ENCODE measurements around the gene PALMD. TPM values are rescaled to one million over a fixed set of nuclear protein-coding genes. Genes with fewer than 3 reads are reported as not detected.

The PALMD gene
- polyA plus RNA-seq, 1 of the 3 experiments (the other 2 are of a cell fraction): 1.8 TPM

DNA sequence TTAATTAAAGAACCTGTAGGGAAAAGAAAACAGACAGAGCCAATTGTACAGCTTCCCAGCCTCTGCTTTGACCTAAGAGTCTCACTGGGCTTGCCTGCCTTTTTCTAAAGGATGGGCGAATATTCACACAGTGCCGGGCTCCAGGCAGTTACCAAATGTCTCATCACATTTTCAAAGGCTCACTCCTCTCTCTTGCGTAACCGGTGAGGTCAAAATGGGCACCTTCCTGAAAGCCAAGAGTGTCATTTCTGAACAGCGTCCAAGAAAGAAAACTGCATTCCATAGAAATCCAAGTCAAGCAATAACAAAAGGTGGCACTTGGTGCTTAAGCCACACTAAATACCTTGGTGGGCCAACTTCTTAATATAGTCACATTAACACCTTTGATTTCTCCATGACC lies 710 bp upstream of the PALMD start (continued):
- TF ChIP-seq, protein P1, sequence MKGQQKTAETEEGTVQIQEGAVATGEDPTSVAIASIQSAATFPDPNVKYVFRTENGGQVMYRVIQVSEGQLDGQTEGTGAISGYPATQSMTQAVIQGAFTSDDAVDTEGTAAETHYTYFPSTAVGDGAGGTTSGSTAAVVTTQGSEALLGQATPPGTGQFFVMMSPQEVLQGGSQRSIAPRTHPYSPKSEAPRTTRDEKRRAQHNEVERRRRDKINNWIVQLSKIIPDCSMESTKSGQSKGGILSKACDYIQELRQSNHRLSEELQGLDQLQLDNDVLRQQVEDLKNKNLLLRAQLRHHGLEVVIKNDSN (IDR thresholded peaks at IDR 0.05; ENCODE audit: borderline replicate concordance, low read depth): no peak
- TF ChIP-seq SMC3 (IDR thresholded peaks at IDR 0.05; ENCODE audit: low read depth, low read length): no peak
- TF ChIP-seq, protein P2, sequence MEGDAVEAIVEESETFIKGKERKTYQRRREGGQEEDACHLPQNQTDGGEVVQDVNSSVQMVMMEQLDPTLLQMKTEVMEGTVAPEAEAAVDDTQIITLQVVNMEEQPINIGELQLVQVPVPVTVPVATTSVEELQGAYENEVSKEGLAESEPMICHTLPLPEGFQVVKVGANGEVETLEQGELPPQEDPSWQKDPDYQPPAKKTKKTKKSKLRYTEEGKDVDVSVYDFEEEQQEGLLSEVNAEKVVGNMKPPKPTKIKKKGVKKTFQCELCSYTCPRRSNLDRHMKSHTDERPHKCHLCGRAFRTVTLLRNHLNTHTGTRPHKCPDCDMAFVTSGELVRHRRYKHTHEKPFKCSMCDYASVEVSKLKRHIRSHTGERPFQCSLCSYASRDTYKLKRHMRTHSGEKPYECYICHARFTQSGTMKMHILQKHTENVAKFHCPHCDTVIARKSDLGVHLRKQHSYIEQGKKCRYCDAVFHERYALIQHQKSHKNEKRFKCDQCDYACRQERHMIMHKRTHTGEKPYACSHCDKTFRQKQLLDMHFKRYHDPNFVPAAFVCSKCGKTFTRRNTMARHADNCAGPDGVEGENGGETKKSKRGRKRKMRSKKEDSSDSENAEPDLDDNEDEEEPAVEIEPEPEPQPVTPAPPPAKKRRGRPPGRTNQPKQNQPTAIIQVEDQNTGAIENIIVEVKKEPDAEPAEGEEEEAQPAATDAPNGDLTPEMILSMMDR (IDR thresholded peaks at IDR 0.05): no peak
- TF ChIP-seq MXI1 (IDR thresholded peaks at IDR 0.05; ENCODE audit: low read depth, low read length): no peak
- TF ChIP-seq EP300 (IDR thresholded peaks at IDR 0.05; ENCODE audit: borderline replicate concordance in 1 of 2, low read depth in 1 of 2, low read length in 1 of 2): no peak
- no peak for TF ChIP-seq TCF12 (IDR thresholded peaks at IDR 0.05)
- TF ChIP-seq ELF1 (IDR thresholded peaks at IDR 0.05): no peak

DNA sequence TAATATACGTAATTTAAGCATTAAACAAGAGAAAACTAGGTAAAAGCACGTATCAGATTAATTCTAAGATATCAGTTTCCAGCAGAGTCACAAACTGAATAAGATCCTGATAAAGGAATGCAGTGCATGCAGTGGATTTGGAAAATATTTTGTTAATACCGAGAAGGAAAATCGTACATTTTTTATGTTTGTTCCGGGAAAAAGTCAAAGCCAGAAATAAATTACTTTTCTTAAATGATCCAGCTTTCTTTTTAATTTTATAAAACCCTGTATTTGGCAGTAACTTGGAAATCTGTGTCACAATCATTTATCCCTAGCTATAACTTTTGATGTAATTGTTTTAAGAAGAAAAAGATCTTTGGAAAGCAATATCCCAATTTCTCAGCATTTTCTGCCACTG lies 955 bp downstream of the PALMD start:
- H2AFZ ChIP-seq (ENCODE audit: low read depth): peak overlapping the region; percentile 85
- H3K4me2 ChIP-seq: peak overlapping the region; percentile 78
- TF ChIP-seq YY1 (IDR thresholded peaks at IDR 0.05; ENCODE audit: low read depth) (no peak), ELF1 (IDR thresholded peaks at IDR 0.05) (no peak), MXI1 (IDR thresholded peaks at IDR 0.05; ENCODE audit: low read depth, low read length) (no peak), RAD21 (IDR thresholded peaks at IDR 0.05; ENCODE audit: low read length) (no peak), TCF12 (IDR thresholded peaks at IDR 0.05) (0 out of 2 replicates have a peak, but pooled peaks have one; percentile 10), GABPA (IDR thresholded peaks at IDR 0.05; ENCODE audit: low read depth) (no peak), POLR2AphosphoS5 (IDR thresholded peaks at IDR 0.05; ENCODE audit: low read depth, low read length) (no peak), SIN3A (IDR thresholded peaks at IDR 0.05; ENCODE audit: borderline replicate concordance, low read depth, low read length) (no peak), FOXM1 (IDR thresholded peaks at IDR 0.05; ENCODE audit: low read depth) (no peak), TAF1 (IDR thresholded peaks at IDR 0.05; ENCODE audit: borderline replicate concordance, low read depth, low read length) (no peak), SMC3 (IDR thresholded peaks at IDR 0.05; ENCODE audit: low read depth, low read length) (no peak), JUND (IDR thresholded peaks at IDR 0.05) (0 out of 2 replicates have a peak, but pooled peaks have one; percentile 2), FOSL2 (IDR thresholded peaks at IDR 0.05; ENCODE audit: borderline replicate concordance, low read depth) (no peak), RXRA (IDR thresholded peaks at IDR 0.05; ENCODE audit: borderline replicate concordance, low read depth) (no peak)
- TF ChIP-seq, protein P3, sequence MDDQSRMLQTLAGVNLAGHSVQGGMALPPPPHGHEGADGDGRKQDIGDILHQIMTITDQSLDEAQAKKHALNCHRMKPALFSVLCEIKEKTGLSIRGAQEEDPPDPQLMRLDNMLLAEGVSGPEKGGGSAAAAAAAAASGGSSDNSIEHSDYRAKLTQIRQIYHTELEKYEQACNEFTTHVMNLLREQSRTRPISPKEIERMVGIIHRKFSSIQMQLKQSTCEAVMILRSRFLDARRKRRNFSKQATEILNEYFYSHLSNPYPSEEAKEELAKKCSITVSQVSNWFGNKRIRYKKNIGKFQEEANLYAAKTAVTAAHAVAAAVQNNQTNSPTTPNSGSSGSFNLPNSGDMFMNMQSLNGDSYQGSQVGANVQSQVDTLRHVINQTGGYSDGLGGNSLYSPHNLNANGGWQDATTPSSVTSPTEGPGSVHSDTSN (IDR thresholded peaks at IDR 0.05): 0 out of 2 replicates have a peak, but pooled peaks have one; percentile 8
- TF ChIP-seq, protein P4, sequence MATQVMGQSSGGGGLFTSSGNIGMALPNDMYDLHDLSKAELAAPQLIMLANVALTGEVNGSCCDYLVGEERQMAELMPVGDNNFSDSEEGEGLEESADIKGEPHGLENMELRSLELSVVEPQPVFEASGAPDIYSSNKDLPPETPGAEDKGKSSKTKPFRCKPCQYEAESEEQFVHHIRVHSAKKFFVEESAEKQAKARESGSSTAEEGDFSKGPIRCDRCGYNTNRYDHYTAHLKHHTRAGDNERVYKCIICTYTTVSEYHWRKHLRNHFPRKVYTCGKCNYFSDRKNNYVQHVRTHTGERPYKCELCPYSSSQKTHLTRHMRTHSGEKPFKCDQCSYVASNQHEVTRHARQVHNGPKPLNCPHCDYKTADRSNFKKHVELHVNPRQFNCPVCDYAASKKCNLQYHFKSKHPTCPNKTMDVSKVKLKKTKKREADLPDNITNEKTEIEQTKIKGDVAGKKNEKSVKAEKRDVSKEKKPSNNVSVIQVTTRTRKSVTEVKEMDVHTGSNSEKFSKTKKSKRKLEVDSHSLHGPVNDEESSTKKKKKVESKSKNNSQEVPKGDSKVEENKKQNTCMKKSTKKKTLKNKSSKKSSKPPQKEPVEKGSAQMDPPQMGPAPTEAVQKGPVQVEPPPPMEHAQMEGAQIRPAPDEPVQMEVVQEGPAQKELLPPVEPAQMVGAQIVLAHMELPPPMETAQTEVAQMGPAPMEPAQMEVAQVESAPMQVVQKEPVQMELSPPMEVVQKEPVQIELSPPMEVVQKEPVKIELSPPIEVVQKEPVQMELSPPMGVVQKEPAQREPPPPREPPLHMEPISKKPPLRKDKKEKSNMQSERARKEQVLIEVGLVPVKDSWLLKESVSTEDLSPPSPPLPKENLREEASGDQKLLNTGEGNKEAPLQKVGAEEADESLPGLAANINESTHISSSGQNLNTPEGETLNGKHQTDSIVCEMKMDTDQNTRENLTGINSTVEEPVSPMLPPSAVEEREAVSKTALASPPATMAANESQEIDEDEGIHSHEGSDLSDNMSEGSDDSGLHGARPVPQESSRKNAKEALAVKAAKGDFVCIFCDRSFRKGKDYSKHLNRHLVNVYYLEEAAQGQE (IDR thresholded peaks at IDR 0.05; ENCODE audit: low read depth, low read length): no peak
- TF ChIP-seq, protein P5, sequence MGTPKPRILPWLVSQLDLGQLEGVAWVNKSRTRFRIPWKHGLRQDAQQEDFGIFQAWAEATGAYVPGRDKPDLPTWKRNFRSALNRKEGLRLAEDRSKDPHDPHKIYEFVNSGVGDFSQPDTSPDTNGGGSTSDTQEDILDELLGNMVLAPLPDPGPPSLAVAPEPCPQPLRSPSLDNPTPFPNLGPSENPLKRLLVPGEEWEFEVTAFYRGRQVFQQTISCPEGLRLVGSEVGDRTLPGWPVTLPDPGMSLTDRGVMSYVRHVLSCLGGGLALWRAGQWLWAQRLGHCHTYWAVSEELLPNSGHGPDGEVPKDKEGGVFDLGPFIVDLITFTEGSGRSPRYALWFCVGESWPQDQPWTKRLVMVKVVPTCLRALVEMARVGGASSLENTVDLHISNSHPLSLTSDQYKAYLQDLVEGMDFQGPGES (IDR thresholded peaks at IDR 0.05; ENCODE audit: low read depth, low read length): no peak
- TF ChIP-seq, protein P2 (IDR thresholded peaks at IDR 0.05): no peak
- H3K27ac ChIP-seq (ENCODE audit: low read depth in 2 of 2, low read length in 1 of 2): peak overlapping the region; percentile 76 to 79; a peak in 3 of 4 replicates
- H3K9me2 ChIP-seq: no peaks in the 10 kb centered on the region
- H3K9ac ChIP-seq: peak overlapping the region; percentile 86
- CTCF ChIA-PET: interaction anchor here (1.1 to 1.6 kb wide), 4 partner anchors 9 to 39 kb away, joined by 3 to 4 read pairs (median 4); no protein-coding TSS in a partner anchor
- peak overlapping the region; percentile 22 to 67; a peak in 3 of 4 replicates for H3K4me3 ChIP-seq (ENCODE audit: low read depth in 2 of 2, low read length in 1 of 2)
- H3F3A ChIP-seq (replicated peaks; ENCODE audit: insufficient read depth): peaks cover 12% of the 10 kb centered on the region
- peaks cover 0 to 5% of the 10 kb centered on the region in 2 experiments for H3K36me3 ChIP-seq (replicated peaks in 1 of 2; ENCODE audit: control insufficient read depth in 1 of 2, insufficient read depth in 2 of 2, low read length in 1 of 2)
- H3K9me3 ChIP-seq: no peaks in the 10 kb centered on the region
- POLR2A ChIA-PET: no interaction called here
- no peaks in the 10 kb centered on the region for H3K27me3 ChIP-seq (ENCODE audit: insufficient read depth)
- H4K20me1 ChIP-seq (ENCODE audit: insufficient read depth): no peaks in the 10 kb centered on the region
- WGBS (ENCODE audit: low lambda C conversion rate): 20% methylated on average over 5 of the region's 5 CpGs
- H3K4me1 ChIP-seq (ENCODE audit: control insufficient read depth in 1 of 2, insufficient read depth in 2 of 2, low read depth in 1 of 2, low read length in 1 of 2): peaks cover 0 to 25% of the 10 kb centered on the region in 2 experiments; a peak in 3 of 4 replicates
- no peak for DNase-seq
- peaks cover 41% of the 10 kb centered on the region for H3K79me2 ChIP-seq (ENCODE audit: insufficient read depth)
